OCI-LY7 (cell line): ENCODE measurements around the gene IFIH1. TPM values are rescaled to one million over a fixed set of nuclear protein-coding genes. Genes with fewer than 3 reads are reported as not detected.

Experiments used
- BruUV-seq: library from RNA; stranded (reverse); fragments of 400-500 nt; replicated peaks from 2 replicates; lab custom pipeline; 2021; lab: Mats Ljungman, UMichigan
- CTCF ChIA-PET: fragments of 300-600 bp; sonication (Branson Sonifier 250); formaldehyde crosslinking; loops from one replicate; lab custom pipeline; 2022; ENCODE audit warnings: antibody characterized with exemption; ENCODE audit not compliant: unreplicated experiment; lab: Charles Lee
- POLR2A ChIA-PET: fragments of 300-600 bp; sonication (Branson Sonifier 250); formaldehyde crosslinking; loops from one replicate; lab custom pipeline; 2022; ENCODE audit warnings: antibody characterized with exemption; lab: Charles Lee
- DNase-seq: peaks from one replicate; pipeline ENCODE4 v3.0.0-alpha.2; 2015; ENCODE audit warnings: low spot score
- H2AFZ ChIP-seq: fragments of 200-600 bp; sonication (generic), shearing (Covaris generic); 2 replicates; pipeline ENCODE4 v1.6.1; 2014; ENCODE audit warnings: mild to moderate bottlenecking, antibody characterized with exemption, low read length, moderate library complexity
- H3K27ac ChIP-seq: fragments of 200-600 bp; sonication (generic); 2 replicates; pipeline ENCODE4 v1.5.1; 2014; ENCODE audit warnings: mixed run types, low read depth, mild to moderate bottlenecking, moderate library complexity, low read length, inconsistent platforms; ENCODE audit not compliant: poor library complexity, severe bottlenecking
- H3K36me3 ChIP-seq: fragments of 200-600 bp; sonication (generic); 2 replicates; pipeline ENCODE4 v1.6.1; 2014; ENCODE audit warnings: mild to moderate bottlenecking, antibody characterized with exemption, low read length, moderate library complexity, mixed read lengths; ENCODE audit not compliant: insufficient read depth
- H3K4me1 ChIP-seq: fragments of 200-600 bp; sonication (generic); 2 replicates; pipeline ENCODE4 v1.5.1; 2014; ENCODE audit warnings: mild to moderate bottlenecking, low read length; ENCODE audit not compliant: insufficient read depth, poor library complexity, severe bottlenecking
- H3K4me2 ChIP-seq: fragments of 200-600 bp; sonication (generic); 2 replicates; pipeline ENCODE4 v1.6.1; 2014; ENCODE audit warnings: mild to moderate bottlenecking, low read length
- H3K4me3 ChIP-seq: fragments of 200-600 bp; sonication (generic); 2 replicates; pipeline ENCODE4 v1.5.1; 2014; ENCODE audit warnings: mild to moderate bottlenecking, low read depth, low read length; ENCODE audit not compliant: poor library complexity, severe bottlenecking
- H3K79me2 ChIP-seq: fragments of 200-600 bp; sonication (generic); 2 replicates; pipeline ENCODE4 v1.6.1; 2016; ENCODE audit warnings: low read depth, mild to moderate bottlenecking, low read length, moderate library complexity, mixed read lengths; ENCODE audit not compliant: insufficient read depth
- H3K9me2 ChIP-seq: fragments of 200-600 bp; sonication (generic); 2 replicates; pipeline ENCODE4 v1.6.1; 2016; ENCODE audit warnings: mild to moderate bottlenecking, low read length, mixed read lengths; ENCODE audit not compliant: insufficient read depth
- H3K9me3 ChIP-seq: fragments of 200-600 bp; sonication (generic); 2 replicates; pipeline ENCODE4 v1.6.1; 2014; ENCODE audit warnings: mild to moderate bottlenecking, mixed run types, low read length, mixed read lengths
- H4K20me1 ChIP-seq: fragments of 200-600 bp; sonication (generic); 2 replicates; pipeline ENCODE4 v1.6.1; 2014; ENCODE audit warnings: mild to moderate bottlenecking, antibody characterized with exemption, low read length, moderate library complexity, mixed read lengths; ENCODE audit not compliant: insufficient read depth
- CTCF ChIP-seq: fragments of 200-600 bp; sonication (generic); conservative IDR thresholded peaks from 2 replicates; pipeline ENCODE4 v1.5.1; 2014; ENCODE audit warnings: mild to moderate bottlenecking, antibody characterized with exemption, low read length, moderate library complexity, mixed read lengths
- EZH2phosphoT487 ChIP-seq: fragments of 200-600 bp; sonication (generic); IDR thresholded peaks from 2 replicates; pipeline ENCODE4 v1.6.1; 2018; ENCODE audit warnings: low read depth, borderline replicate concordance, mild to moderate bottlenecking, mixed run types, antibody characterized with exemption, low read length, moderate library complexity, mixed read lengths
- intact Hi-C: fragments of 100-400 bp; cut with micrococcal nuclease; formaldehyde crosslinking; loops from one replicate; pipeline ENCODE4 v1.10.0; 2022; ENCODE audit not compliant: unreplicated experiment
- total RNA-seq, 2 experiments: library from RNA; depleted of rRNA in 1 of 2; stranded (reverse); fragments of >200 nt in 1 of 2; shearing (Covaris generic) in 1 of 2; gene quantifications; 2 replicates each; pipeline ENCODE4 v1.2.3, GENCODE V29; 2014 to 2022

The IFIH1 gene
- total RNA-seq, 2 experiments from 2014 or later: 10.6 to 12.3 TPM

- ChIA-PET POLR2A (interaction anchor here (0.7 kb wide), 1 partner anchor 66 kb away, joined by 3 read pairs; no protein-coding TSS in a partner anchor), CTCF (no interaction called here)
- no peaks in the 10 kb centered on the region for H3K9me2 ChIP-seq
- no peaks in the 10 kb centered on the region for H3K79me2 ChIP-seq
- H3K27ac ChIP-seq: no peak overlapping the region
- no peaks in the 10 kb centered on the region for H3K4me1 ChIP-seq
- H2AFZ ChIP-seq: no peak overlapping the region
- intact Hi-C loops: no loop called here
- H3K4me3 ChIP-seq: no peak overlapping the region
- no peak for TF ChIP-seq CTCF
- no peak for TF ChIP-seq EZH2phosphoT487
- peaks cover 15% of the 10 kb centered on the region for H3K36me3 ChIP-seq
- H3K4me2 ChIP-seq: no peak overlapping the region
- no TSS peak for BruUV-seq
- H4K20me1 ChIP-seq: no peaks in the 10 kb centered on the region
- no peak for DNase-seq
- no peaks in the 10 kb centered on the region for H3K9me3 ChIP-seq
Observed at GRCh38 chr2:162267996-162268395, 50.5 kb downstream of the IFIH1 start.

GRCh38 chr2:162267496-162267895 is 51.0 kb downstream of the IFIH1 start:
- Histone ChIP-seq H3K4me2 (no peak overlapping the region), H2AFZ (no peak overlapping the region), H3K9me3 (no peaks in the 10 kb centered on the region), H3K79me2 (no peaks in the 10 kb centered on the region), H3K4me1 (no peaks in the 10 kb centered on the region), H3K27ac (no peak overlapping the region), H3K36me3 (peaks cover 15% of the 10 kb centered on the region), H3K9me2 (no peaks in the 10 kb centered on the region), H4K20me1 (no peaks in the 10 kb centered on the region), H3K4me3 (no peak overlapping the region)
- intact Hi-C loops: no loop called here
- CTCF ChIA-PET: no interaction called here
- TF ChIP-seq CTCF (no peak), EZH2phosphoT487 (no peak)
- BruUV-seq: no TSS peak
- no peak for DNase-seq
- POLR2A ChIA-PET: no interaction called here

- ChIA-PET POLR2A (no interaction called here), CTCF (no interaction called here)
- H3K27ac ChIP-seq: no peak overlapping the region
- BruUV-seq: no TSS peak
- no peaks in the 10 kb centered on the region for H3K79me2 ChIP-seq
- H3K36me3 ChIP-seq: peaks cover 6% of the 10 kb centered on the region; the same call in 1 of the 2 replicates
- no peaks in the 10 kb centered on the region for H3K4me1 ChIP-seq
- no peaks in the 10 kb centered on the region for H3K9me2 ChIP-seq
- no peaks in the 10 kb centered on the region for H3K9me3 ChIP-seq
- H4K20me1 ChIP-seq: no peaks in the 10 kb centered on the region
- intact Hi-C loops: no loop called here
- no peak for TF ChIP-seq CTCF
- no peak for TF ChIP-seq EZH2phosphoT487
- no peak overlapping the region for H3K4me2 ChIP-seq
- no peak overlapping the region for H3K4me3 ChIP-seq
- H2AFZ ChIP-seq: no peak overlapping the region
- no peak for DNase-seq
Observed at GRCh38 chr2:162266460-162266760, 52.1 kb downstream of the IFIH1 start.
